ENCODE measurements around the gene BCL2L15. TPM values are rescaled to one million over a fixed set of nuclear protein-coding genes. Genes with fewer than 3 reads are reported as not detected.

BCL2L15 gene
- total and polyA plus RNA-seq, 11 donors: 0.01 to 0.61 (median 0.14) TPM; not detected in 5

DNA sequence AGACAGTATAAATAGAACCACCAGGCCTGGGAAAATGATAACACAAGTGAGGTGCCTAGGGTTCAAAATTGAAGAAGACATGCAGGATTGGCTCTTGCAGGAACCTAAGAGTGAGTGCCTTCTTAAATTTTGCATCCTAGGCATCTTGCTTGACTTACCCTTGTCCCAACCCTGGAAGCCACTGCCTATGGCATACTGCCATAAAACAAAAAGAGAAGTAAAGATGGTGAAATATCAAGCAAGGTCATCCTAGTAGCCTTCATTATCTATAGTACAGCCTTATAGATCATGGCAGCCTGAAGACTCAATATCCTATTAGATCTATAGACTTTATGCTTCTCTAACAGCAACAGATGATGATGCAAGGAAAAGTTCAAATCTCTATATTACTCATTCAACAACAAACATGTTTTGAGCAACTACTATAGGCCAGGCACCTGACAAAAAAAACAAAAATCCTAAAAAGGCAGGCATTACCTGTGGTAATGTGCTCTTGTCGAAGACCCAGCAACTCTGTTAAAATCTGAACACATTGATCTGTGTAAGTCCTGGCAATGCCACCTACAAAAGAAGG lies 10.9 kb upstream of the BCL2L15 start:
- H3K27me3 ChIP-seq: no peaks in the 10 kb centered on the region
- intact Hi-C loops (cut with DNase I): no loop called here
- no peak for TF ChIP-seq POLR2A (IDR thresholded peaks at IDR 0.05)
- TF ChIP-seq, protein P1, sequence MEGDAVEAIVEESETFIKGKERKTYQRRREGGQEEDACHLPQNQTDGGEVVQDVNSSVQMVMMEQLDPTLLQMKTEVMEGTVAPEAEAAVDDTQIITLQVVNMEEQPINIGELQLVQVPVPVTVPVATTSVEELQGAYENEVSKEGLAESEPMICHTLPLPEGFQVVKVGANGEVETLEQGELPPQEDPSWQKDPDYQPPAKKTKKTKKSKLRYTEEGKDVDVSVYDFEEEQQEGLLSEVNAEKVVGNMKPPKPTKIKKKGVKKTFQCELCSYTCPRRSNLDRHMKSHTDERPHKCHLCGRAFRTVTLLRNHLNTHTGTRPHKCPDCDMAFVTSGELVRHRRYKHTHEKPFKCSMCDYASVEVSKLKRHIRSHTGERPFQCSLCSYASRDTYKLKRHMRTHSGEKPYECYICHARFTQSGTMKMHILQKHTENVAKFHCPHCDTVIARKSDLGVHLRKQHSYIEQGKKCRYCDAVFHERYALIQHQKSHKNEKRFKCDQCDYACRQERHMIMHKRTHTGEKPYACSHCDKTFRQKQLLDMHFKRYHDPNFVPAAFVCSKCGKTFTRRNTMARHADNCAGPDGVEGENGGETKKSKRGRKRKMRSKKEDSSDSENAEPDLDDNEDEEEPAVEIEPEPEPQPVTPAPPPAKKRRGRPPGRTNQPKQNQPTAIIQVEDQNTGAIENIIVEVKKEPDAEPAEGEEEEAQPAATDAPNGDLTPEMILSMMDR (IDR thresholded peaks at IDR 0.05): no peak
- ATAC-seq: peak in 1 of 4 donors; percentile 36
- WGBS, 4 donors: 94 to 100% (median 99%) methylated on average over 1 of the region's 1 CpG
- H3K4me1 ChIP-seq: peaks cover 0 to 19% (median 2%) of the 10 kb centered on the region in 12 donors
- peaks cover 0 to 89% (median 76%) of the 10 kb centered on the region in 9 donors for H3K36me3 ChIP-seq
- H3K27ac ChIP-seq: no peak overlapping the region
- DNase-seq: no peak
- H3K4me3 ChIP-seq: no peak overlapping the region
- H3K9me3 ChIP-seq: no peaks in the 10 kb centered on the region

DNA sequence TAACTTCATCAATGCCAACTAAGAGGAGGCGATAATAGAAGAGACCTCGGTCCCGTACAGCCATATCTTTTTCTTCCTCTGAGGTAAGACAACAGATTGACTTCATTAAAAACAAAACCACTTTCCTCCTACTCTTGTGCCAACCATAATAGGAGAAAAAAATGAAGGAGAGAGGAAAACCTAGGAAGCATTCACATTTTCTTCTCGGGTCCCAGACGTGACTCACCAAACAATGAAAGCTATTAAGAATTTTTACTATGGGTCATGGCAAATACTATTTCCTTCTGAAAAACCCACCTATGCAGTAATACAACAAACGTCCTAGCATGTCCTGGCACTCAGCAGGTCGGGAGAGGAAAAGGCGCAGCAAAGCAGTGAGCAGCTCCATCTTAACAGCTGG lies 8.6 kb upstream of the BCL2L15 start:
- no peak for TF ChIP-seq POLR2A (IDR thresholded peaks at IDR 0.05)
- TF ChIP-seq, protein P1 (IDR thresholded peaks at IDR 0.05): no peak
- H3K27ac ChIP-seq: no peak overlapping the region
- no peaks in the 10 kb centered on the region for H3K27me3 ChIP-seq
- H3K4me1 ChIP-seq: peaks cover 0 to 5% (median 0%) of the 10 kb centered on the region in 12 donors
- DNase-seq: no peak
- intact Hi-C loops (cut with DNase I): no loop called here
- H3K9me3 ChIP-seq: no peaks in the 10 kb centered on the region
- no peak for ATAC-seq
- no peak overlapping the region for H3K4me3 ChIP-seq
- H3K36me3 ChIP-seq: peaks cover 0 to 73% (median 68%) of the 10 kb centered on the region in 9 donors
- 90 to 96% (median 92%) methylated on average over 8 of the region's 8 CpGs for WGBS, 4 donors

DNA sequence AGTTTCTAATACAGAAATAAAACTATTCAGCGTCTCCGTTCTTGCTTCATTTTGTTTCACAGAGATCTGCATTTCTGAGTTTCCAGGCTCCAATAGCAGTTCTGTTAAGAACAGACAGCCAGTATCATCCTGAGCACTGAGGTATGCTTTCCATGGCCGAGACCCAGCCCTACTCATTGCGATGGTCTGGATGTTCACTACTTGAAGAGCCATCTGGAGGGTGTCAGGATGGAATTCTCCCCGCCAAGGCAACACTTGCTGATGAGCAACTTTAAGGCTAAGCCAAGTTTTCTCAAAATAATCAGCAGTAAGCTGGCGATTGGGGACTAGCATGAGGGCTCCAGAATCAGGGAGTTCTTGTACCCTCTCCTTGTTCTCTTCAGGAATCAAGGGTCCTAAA lies 7.7 kb upstream of the BCL2L15 start:
- Histone ChIP-seq H3K4me3 (no peak overlapping the region), H3K27ac (no peak overlapping the region), H3K9me3 (no peaks in the 10 kb centered on the region), H3K4me1 (peaks cover 0 to 5% (median 0%) of the 10 kb centered on the region in 12 donors), H3K27me3 (no peaks in the 10 kb centered on the region), H3K36me3 (peaks cover 0 to 65% (median 61%) of the 10 kb centered on the region in 9 donors)
- DNase-seq (no peak), ATAC-seq (no peak)
- intact Hi-C loops (cut with DNase I): no loop called here
- TF ChIP-seq, protein P1 (IDR thresholded peaks at IDR 0.05): no peak
- TF ChIP-seq POLR2A (IDR thresholded peaks at IDR 0.05): no peak
- 89 to 94% (median 91%) methylated on average over 6 of the region's 6 CpGs for WGBS, 4 donors

DNA sequence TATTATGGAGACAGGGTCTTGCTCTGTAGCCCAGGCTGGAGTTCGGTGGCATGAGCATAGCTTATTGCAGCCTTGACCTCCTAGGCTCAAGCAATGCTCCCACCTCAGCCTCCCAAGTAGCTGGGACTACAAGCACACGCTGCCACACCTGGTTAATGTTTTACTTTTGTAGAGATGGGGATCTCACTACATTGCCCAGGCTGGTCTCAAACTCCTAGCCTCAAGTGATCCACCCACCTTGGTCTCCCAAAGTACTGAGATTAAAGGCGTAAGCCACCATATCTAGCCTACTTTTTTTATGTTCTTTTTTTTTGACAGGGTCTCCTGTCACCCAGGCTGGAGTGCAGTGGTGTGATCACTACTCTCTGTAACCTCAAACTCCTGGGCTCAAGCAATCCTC lies 5.9 kb upstream of the BCL2L15 start:
- intact Hi-C loops (cut with DNase I): no loop called here
- DNase-seq (no peak), ATAC-seq (no peak)
- TF ChIP-seq POLR2A (IDR thresholded peaks at IDR 0.05): no peak
- TF ChIP-seq, protein P1 (IDR thresholded peaks at IDR 0.05): no peak
- Histone ChIP-seq H3K27ac (no peak overlapping the region), H3K27me3 (no peaks in the 10 kb centered on the region), H3K9me3 (no peaks in the 10 kb centered on the region), H3K4me3 (no peak overlapping the region), H3K36me3 (peaks cover 0 to 46% (median 43%) of the 10 kb centered on the region in 9 donors), H3K4me1 (no peaks in the 10 kb centered on the region)
- 95 to 100% (median 98%) methylated on average over 3 of the region's 3 CpGs for WGBS, 4 donors
